LNCaP clone FGC (cell line): ENCODE results near the gene ESF1.

Experiments used
- DNase-seq: peaks from one replicate; pipeline ENCODE4 v3.0.0-alpha.2; 2011; ENCODE audit warnings: low read depth
- H3K4me3 ChIP-seq: 2 replicates; pipeline ENCODE4 v1.5.1; 2011; ENCODE audit warnings: mild to moderate bottlenecking, low read depth, low read length, control low read depth
- CTCF ChIP-seq: IDR thresholded peaks from 2 replicates; pipeline ENCODE4 v1.5.1; 2012; ENCODE audit warnings: mild to moderate bottlenecking; ENCODE audit not compliant: control insufficient read depth, insufficient read depth; ENCODE audit errors: extremely low read depth

Gene ESF1

DNA sequence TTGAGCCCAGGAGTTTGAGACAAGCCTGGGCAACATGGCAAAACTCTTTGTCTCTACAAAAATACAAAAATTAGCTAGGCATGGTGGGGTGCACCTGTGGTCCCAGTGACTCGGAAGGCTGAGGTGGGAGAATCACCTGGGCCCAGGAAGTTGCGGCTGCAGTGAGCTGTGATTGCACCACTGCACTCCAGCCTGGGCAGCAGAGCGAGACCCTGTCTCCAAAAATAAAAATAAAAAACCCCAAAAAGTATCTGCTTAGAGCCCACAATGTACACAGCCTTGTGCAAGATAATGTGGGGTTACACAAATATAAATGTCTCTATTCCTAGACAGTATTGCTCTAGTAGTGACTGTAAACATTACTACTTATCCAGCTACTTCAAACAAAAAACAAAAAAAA, 5.9 kb downstream of the ESF1 start:
- DNase-seq, result no peak
- no peak for TF ChIP-seq CTCF
- no peak overlapping the region for H3K4me3 ChIP-seq

- no peak for DNase-seq
- no peak overlapping the region for H3K4me3 ChIP-seq
- TF ChIP-seq CTCF, result no peak
Measured at GRCh38 chr20:13777171-13777601, 7.5 kb downstream of the ESF1 start.

GRCh38 chr20:13775867-13776266, 8.9 kb downstream of the ESF1 start:
- no peak for TF ChIP-seq CTCF
- DNase-seq, result no peak
- no peak overlapping the region for H3K4me3 ChIP-seq

DNA sequence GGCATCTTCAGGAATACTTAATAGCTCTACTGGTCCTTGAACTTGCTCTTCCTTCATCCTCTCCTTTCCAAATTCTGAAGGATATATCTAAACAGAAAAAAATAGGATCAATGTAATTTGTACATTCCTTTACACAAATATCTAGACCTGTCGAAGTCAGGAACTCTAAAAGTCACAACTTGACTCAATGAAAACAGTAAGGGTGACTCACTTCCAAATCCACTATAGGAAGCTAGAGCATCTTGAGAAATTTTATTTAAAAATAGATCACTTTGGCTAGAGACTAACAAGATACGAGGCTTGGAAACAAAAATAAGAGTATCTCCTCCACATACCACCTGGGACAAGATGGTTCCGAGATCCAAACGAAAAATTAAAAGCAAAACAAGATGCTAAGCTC, 12.2 kb downstream of the ESF1 start:
- no peak for TF ChIP-seq CTCF
- no peak overlapping the region for H3K4me3 ChIP-seq
- DNase-seq, result no peak

- no peak overlapping the region for H3K4me3 ChIP-seq
- DNase-seq, result no peak
- TF ChIP-seq CTCF, result peak; percentile 32
Measured at GRCh38 chr20:13771853-13772453, 12.8 kb downstream of the ESF1 start.

- no peak for DNase-seq
- H3K4me3 ChIP-seq, result no peak overlapping the region
- no peak for TF ChIP-seq CTCF
Measured at GRCh38 chr20:13770141-13770540, 14.6 kb downstream of the ESF1 start.

DNA sequence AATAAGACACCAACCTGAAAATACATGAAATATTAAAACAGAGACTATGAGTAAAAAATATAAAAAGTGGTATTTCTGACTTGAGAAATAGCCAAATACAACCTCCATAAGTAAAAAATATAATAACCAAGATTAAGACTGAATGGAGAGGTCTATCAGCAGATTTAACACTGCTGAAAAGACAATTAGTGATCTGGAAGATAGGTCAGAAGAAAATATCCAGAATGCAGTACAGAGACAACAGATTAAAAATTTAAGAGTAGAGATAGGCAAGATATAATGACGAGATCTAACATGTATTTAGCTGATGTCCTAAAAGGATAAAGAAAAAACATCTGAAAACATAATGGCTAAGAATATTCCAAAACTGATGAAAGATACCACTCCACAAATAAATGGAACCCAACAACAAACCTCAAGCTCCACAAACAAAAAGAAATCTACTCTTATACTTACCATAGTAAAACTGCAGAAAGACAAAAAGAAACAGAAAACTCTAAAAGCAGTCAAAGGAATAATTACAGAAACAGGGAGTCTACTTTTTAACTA, 18.8 kb downstream of the ESF1 start:
- DNase-seq, result no peak
- TF ChIP-seq CTCF, result no peak
- H3K4me3 ChIP-seq, result no peak overlapping the region
